AG04450 (cell line): ENCODE measurements around the gene COMMD1. TPM values are rescaled to one million over a fixed set of nuclear protein-coding genes. Genes with fewer than 3 reads are reported as not detected.
"Not testable (repeated sequence)": the region's sequence is repeated elsewhere in the genome, so short reads cannot be mapped to it uniquely, and the experiment has no call there.

Experiments
- CTCF ChIA-PET: fragments of 300-600, 350-600 bp; formaldehyde crosslinking; extraction: SDS; loops from one replicate; lab custom pipeline; 2022; ENCODE audit warnings: antibody characterized with exemption, inconsistent platforms; lab: Charles Lee
- POLR2A ChIA-PET: fragments of 350-600 bp; formaldehyde crosslinking; extraction: SDS; loops from one replicate; lab custom pipeline; 2021; ENCODE audit warnings: antibody characterized with exemption, inconsistent platforms; lab: Yijun Ruan, JAX
- DNase-seq: peaks from one replicate; pipeline ENCODE4 v3.0.0-alpha.2; 2011; ENCODE audit warnings: low read depth, low spot score
- H3K27ac ChIP-seq: one replicate; pipeline ENCODE4 v1.5.1; 2012; ENCODE audit warnings: low read depth, low read length, control low read depth
- H3K27me3 ChIP-seq: one replicate; pipeline ENCODE4 v1.6.0; 2012; ENCODE audit warnings: low read length; ENCODE audit not compliant: control insufficient read depth, insufficient read depth
- H3K4me3 ChIP-seq: 2 replicates; pipeline ENCODE4 v1.5.1; 2011; ENCODE audit warnings: mild to moderate bottlenecking, low read depth, low read length, control low read depth
- H3K9me3 ChIP-seq: 2 replicates; pipeline ENCODE4 v1.5.1; 2012; ENCODE audit warnings: low read length; ENCODE audit not compliant: control insufficient read depth, insufficient read depth
- CTCF ChIP-seq: IDR thresholded peaks from 2 replicates; pipeline ENCODE4 v1.5.1; 2011; ENCODE audit warnings: low read depth, low read length, control low read depth, inconsistent platforms
- polyA plus RNA-seq: library from polyadenylated mRNA; depleted of rRNA; stranded (reverse); fragments of >200 nt; gene quantifications from 2 replicates; pipeline ENCODE4 v1.2.3, GENCODE V29; 2011

Gene COMMD1
- polyA plus RNA-seq, 1 experiment, result 59.9 TPM

DNA sequence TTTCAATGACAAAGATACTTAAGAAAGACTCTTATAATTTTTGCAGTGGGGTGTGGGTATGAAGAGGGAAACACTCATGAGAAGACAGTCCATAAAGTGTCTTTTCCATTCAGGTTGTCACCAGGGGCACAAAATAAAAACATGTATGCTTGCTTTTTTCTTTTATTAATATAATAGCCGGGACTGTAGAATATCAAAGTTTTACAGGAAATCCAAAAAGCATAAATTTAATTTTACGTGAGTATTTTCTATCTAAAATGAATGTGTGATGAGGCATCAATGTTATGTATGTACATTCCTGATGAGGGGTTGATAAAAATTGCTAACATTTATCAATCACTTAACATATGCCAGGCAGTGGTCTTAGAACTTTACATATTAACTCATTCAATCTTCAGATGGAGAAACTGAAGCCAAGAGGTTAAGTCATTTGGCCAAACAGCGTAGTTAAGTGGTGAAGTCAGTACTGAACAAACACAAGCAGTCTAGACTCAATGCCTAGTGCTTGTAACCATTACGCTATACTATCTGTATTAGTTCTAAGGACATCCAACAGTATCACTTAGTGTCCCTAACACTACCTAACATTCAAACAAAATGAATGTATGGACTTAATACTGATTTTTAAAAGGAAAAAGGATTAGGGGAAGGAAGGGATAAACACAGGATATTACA lies 27.8 kb upstream of the COMMD1 start:
- Histone ChIP-seq H3K27me3 (no peaks in the 10 kb centered on the region), H3K9me3 (no peaks in the 10 kb centered on the region), H3K4me3 (no peak overlapping the region), H3K27ac (no peak overlapping the region)
- TF ChIP-seq CTCF, result no peak
- ChIA-PET POLR2A (interaction anchor here (0.6 kb wide), 1 partner anchor 12 kb away, joined by 4 read pairs; no protein-coding TSS in a partner anchor), CTCF (no interaction called here)
- no peak for DNase-seq

DNA sequence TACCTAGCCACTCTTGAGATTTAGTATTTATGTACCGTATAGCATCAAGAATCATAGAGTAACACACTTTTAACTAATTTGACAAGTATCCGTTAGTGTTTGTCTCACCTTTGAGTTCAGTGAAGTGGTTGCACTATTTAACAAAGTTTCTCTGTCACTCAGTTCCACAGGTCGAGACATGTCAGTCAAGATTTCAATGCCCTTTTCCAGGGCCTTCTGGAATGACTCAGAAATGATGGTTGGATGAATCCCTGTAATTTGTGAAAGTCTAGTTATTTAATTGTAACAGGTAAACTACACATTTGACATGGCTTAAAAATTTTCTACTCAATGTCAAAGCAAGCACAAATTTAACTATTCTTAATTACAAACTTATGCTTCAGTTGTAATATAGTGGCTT lies 26.7 kb upstream of the COMMD1 start:
- H3K4me3 ChIP-seq, result no peak overlapping the region
- H3K27ac ChIP-seq, result no peak overlapping the region
- ChIA-PET CTCF (no interaction called here), POLR2A (no interaction called here)
- no peak for TF ChIP-seq CTCF
- no peaks in the 10 kb centered on the region for H3K9me3 ChIP-seq
- no peak for DNase-seq
- H3K27me3 ChIP-seq, result no peaks in the 10 kb centered on the region

DNA sequence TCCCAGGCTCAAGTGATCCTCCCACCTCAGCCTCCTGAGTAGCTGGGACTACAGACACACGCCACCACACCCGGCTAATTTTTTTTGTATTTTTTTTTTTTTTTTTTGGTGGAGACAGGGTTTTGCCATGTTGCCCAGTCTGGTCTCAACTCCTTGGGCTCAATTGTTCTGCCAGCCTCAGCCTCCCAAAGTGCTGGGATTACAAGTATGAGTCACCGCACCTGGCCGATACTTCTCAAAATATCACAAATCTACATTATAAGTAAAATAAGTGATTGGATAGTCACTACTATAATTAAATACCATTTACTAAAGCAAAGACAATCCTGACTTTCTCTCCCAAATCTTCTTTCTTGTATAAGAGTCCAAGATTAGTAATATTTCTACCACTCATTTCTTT lies 26.1 kb upstream of the COMMD1 start:
- H3K27ac ChIP-seq, H3K9me3 ChIP-seq, H3K4me3 ChIP-seq, POLR2A ChIA-PET, H3K27me3 ChIP-seq, DNase-seq: not testable (repeated sequence)
- CTCF ChIA-PET, result interaction anchor here (0.6 kb wide), 1 partner anchor 320 kb away, joined by 4 read pairs; no protein-coding TSS in a partner anchor

DNA sequence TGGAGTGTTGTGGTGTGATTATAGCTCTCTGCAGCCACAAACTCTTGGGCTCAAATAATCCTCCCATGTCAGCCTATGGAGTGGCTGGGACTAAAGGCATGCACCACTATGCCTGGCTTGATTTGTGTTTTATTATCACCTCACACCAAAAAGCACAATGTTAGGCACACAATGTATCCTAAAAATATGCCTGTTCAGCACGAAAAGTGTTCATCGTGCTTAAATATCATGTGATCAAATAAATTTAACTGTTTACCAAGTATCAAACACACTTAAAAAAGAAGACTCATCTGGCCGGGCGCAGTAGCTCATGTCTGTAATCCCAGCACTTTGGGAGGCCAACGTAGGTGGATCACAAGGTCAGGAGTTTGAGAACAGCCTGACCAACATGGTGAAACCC lies 22.6 kb upstream of the COMMD1 start:
- Histone ChIP-seq H3K4me3 (no peak overlapping the region), H3K27ac (no peak overlapping the region), H3K27me3 (no peaks in the 10 kb centered on the region), H3K9me3 (no peaks in the 10 kb centered on the region)
- DNase-seq, result no peak
- no peak for TF ChIP-seq CTCF
- POLR2A ChIA-PET, result interaction anchor here (1.1 kb wide), 1 partner anchor 758 kb away, joined by 3 read pairs; no protein-coding TSS in a partner anchor
- CTCF ChIA-PET, result no interaction called here

- TF ChIP-seq CTCF, result no peak
- no peak for DNase-seq
- Histone ChIP-seq H3K27ac (no peak overlapping the region), H3K27me3 (no peaks in the 10 kb centered on the region), H3K9me3 (no peaks in the 10 kb centered on the region; the same call in 1 of the 2 replicates), H3K4me3 (peak overlapping the region; percentile 95)
- ChIA-PET POLR2A (no interaction called here), CTCF (interaction anchor here (1.1 kb wide), 1 partner anchor 13 kb away, joined by 3 read pairs; no protein-coding TSS in a partner anchor)
These were observed 19.4 kb upstream of the COMMD1 start for GRCh38 chr2:61885896-61886603.
